CD4-positive, alpha-beta memory T cell (primary cell): ENCODE measurements around the gene PRKAG2. TPM values are rescaled to one million over a fixed set of nuclear protein-coding genes. Genes with fewer than 3 reads are reported as not detected.

Source experiments
- CTCF ChIA-PET: fragments of 350-600 bp; sonication (Branson Sonifier 250); formaldehyde crosslinking; loops from one replicate; lab custom pipeline; 2021; ENCODE audit warnings: inconsistent platforms; ENCODE audit not compliant: partially characterized antibody; lab: Charles Lee
- POLR2A ChIA-PET: fragments of 350-600 bp; sonication (Branson Sonifier 250); formaldehyde crosslinking; loops from one replicate; lab custom pipeline; 2021; ENCODE audit not compliant: partially characterized antibody; lab: Charles Lee
- DNase-seq, 5 donors: peaks; one replicate each; pipeline versions ENCODE4 v3.0.0 to v3.0.0-alpha.2; 2020 to 2022; ENCODE audit warnings: mixed read lengths in 1 of 5
- H3K27ac ChIP-seq: one replicate; pipeline ENCODE4 v1.7.0; 2013; ENCODE audit warnings: low read depth, low read length
- H3K27me3 ChIP-seq: 2 replicates; pipeline ENCODE4 v1.7.0; 2013; ENCODE audit warnings: mild to moderate bottlenecking, low read length, moderate library complexity; ENCODE audit not compliant: insufficient read depth
- H3K36me3 ChIP-seq: 2 replicates; pipeline ENCODE4 v1.7.0; 2013; ENCODE audit warnings: mild to moderate bottlenecking, low read length, moderate library complexity; ENCODE audit not compliant: insufficient read depth
- H3K4me1 ChIP-seq: 2 replicates; pipeline ENCODE4 v1.7.0; 2013; ENCODE audit warnings: mild to moderate bottlenecking, low read length, moderate library complexity; ENCODE audit not compliant: insufficient read depth
- H3K4me3 ChIP-seq, 2 donors: one replicate each; pipeline ENCODE4 v1.7.0; 2013; ENCODE audit warnings: low read length in 2 of 2, mild to moderate bottlenecking in 1 of 2
- H3K9me3 ChIP-seq, 2 donors: one replicate each; pipeline ENCODE4 v1.7.0; 2013; ENCODE audit warnings: low read length in 2 of 2, control low read depth in 1 of 2; ENCODE audit not compliant: control insufficient read depth in 1 of 2
- H3K27ac Mint-ChIP-seq, 7 donors: one replicate each; pipeline ENCODE4 v1.8.0; 2020 to 2021; ENCODE audit warnings: mixed read lengths in 7 of 7, mild to moderate bottlenecking in 6 of 7, inconsistent platforms in 3 of 7, moderate library complexity in 3 of 7
- H3K27me3 Mint-ChIP-seq, 2 donors: one replicate each; pipeline ENCODE4 v1.8.0; 2020 to 2021; ENCODE audit warnings: mixed read lengths in 2 of 2
- H3K36me3 Mint-ChIP-seq, 2 donors: one replicate each; pipeline ENCODE4 v1.8.0; 2020 to 2021; ENCODE audit warnings: mixed read lengths in 2 of 2, inconsistent platforms in 1 of 2, mild to moderate bottlenecking in 1 of 2
- H3K4me1 Mint-ChIP-seq, 4 donors: one replicate each; pipeline ENCODE4 v1.8.0; 2020 to 2021; ENCODE audit warnings: mixed read lengths in 4 of 4, mild to moderate bottlenecking in 1 of 4
- H3K4me3 Mint-ChIP-seq, 8 donors: one replicate each; pipeline ENCODE4 v1.8.0; 2020 to 2021; ENCODE audit warnings: mixed read lengths in 8 of 8, mild to moderate bottlenecking in 7 of 8, moderate library complexity in 6 of 8, inconsistent platforms in 3 of 8
- H3K9me3 Mint-ChIP-seq, 8 donors: one replicate each; pipeline ENCODE4 v1.8.0; 2020 to 2021; ENCODE audit warnings: mixed read lengths in 8 of 8, mild to moderate bottlenecking in 5 of 8, inconsistent platforms in 3 of 8, moderate library complexity in 1 of 8
- intact Hi-C: fragments of 100-400 bp; cut with micrococcal nuclease; formaldehyde crosslinking; loops from one replicate; pipeline ENCODE4 v1.15.1; 2023
- polyA plus RNA-seq, 2 donors: library from polyadenylated mRNA; unstranded; fragments of 300-500 nt; fragmentation: Illumina TruSeq; gene quantifications; one replicate each; pipeline ENCODE4 v1.2.3, GENCODE V29; 2021
- total RNA-seq, 2 experiments: library from RNA; stranded (reverse); gene quantifications; one replicate each; pipeline ENCODE4 v1.2.3, GENCODE V29; 2021

Gene PRKAG2
- total and polyA plus RNA-seq, 4 experiments from 2014 or later, result 27.4 to 61.0 (median 47.4) TPM

- Histone ChIP-seq H3K4me3 (no peak overlapping the region), H3K9me3 (no peaks in the 10 kb centered on the region), H3K27ac (no peak overlapping the region), H3K4me1 (peaks cover 81% of the 10 kb centered on the region), H3K36me3 (no peaks in the 10 kb centered on the region), H3K27me3 (no peaks in the 10 kb centered on the region)
- ChIA-PET POLR2A (no interaction called here), CTCF (interaction anchor here (1.7 kb wide), 1 partner anchor 54 kb away, joined by 5 read pairs; no protein-coding TSS in a partner anchor)
- no peak for DNase-seq
- Mint-ChIP-seq H3K27me3 (peaks cover 0 to 1% of the 10 kb centered on the region in 2 donors), H3K9me3 (peaks cover 0 to 2% (median 0%) of the 10 kb centered on the region in 8 donors), H3K36me3 (peaks cover 0 to 12% of the 10 kb centered on the region in 2 donors), H3K4me3 (peak overlapping the region in 4 of 8 donors; percentile 20 to 72 (median 34)), H3K4me1 (peaks cover 52 to 87% (median 72%) of the 10 kb centered on the region in 4 donors), H3K27ac (peak overlapping the region in 2 of 7 donors; percentile 24 to 28)
- intact Hi-C loops, result loop anchor here (5.0 to 10.0 kb wide), 4 partner anchors 33 to 270 kb away; no protein-coding TSS in a partner anchor
These were observed 361.7 kb downstream of the PRKAG2 start for GRCh38 chr7:151515276-151515565.

- Mint-ChIP-seq H3K36me3 (peaks cover 0 to 10% of the 10 kb centered on the region in 2 donors), H3K27ac (peak overlapping the region in 3 of 7 donors; percentile 3 to 28 (median 24)), H3K27me3 (no peaks in the 10 kb centered on the region), H3K4me3 (peak overlapping the region in 5 of 8 donors; percentile 15 to 72 (median 20)), H3K9me3 (peaks cover 0 to under 1% (median 0%) of the 10 kb centered on the region in 8 donors), H3K4me1 (peaks cover 54 to 87% (median 74%) of the 10 kb centered on the region in 4 donors)
- H3K4me3 ChIP-seq, result no peak overlapping the region
- intact Hi-C loops, result loop anchor here (5.0 to 10.0 kb wide), 4 partner anchors 32 to 270 kb away; no protein-coding TSS in a partner anchor
- no peaks in the 10 kb centered on the region for H3K27me3 ChIP-seq
- ChIA-PET CTCF (interaction anchor here (1.7 kb wide), 1 partner anchor 54 kb away, joined by 5 read pairs; no protein-coding TSS in a partner anchor), POLR2A (interaction anchor here (0.9 kb wide), 1 partner anchor 12 kb away, joined by 3 read pairs; no protein-coding TSS in a partner anchor)
- H3K4me1 ChIP-seq, result peaks cover 87% of the 10 kb centered on the region
- no peak overlapping the region for H3K27ac ChIP-seq
- DNase-seq, result no peak
- H3K9me3 ChIP-seq, result no peaks in the 10 kb centered on the region
- no peaks in the 10 kb centered on the region for H3K36me3 ChIP-seq
These were observed 362.2 kb downstream of the PRKAG2 start for GRCh38 chr7:151514461-151515275.

- Histone ChIP-seq H3K27me3 (no peaks in the 10 kb centered on the region), H3K4me1 (peaks cover 95% of the 10 kb centered on the region), H3K4me3 (no peak overlapping the region), H3K36me3 (no peaks in the 10 kb centered on the region), H3K27ac (no peak overlapping the region), H3K9me3 (no peaks in the 10 kb centered on the region)
- ChIA-PET POLR2A (no interaction called here), CTCF (no interaction called here)
- Mint-ChIP-seq H3K4me1 (peaks cover 58 to 88% (median 77%) of the 10 kb centered on the region in 4 donors), H3K27ac (no peak overlapping the region), H3K27me3 (no peaks in the 10 kb centered on the region), H3K36me3 (peaks cover 0 to 2% of the 10 kb centered on the region in 2 donors), H3K9me3 (no peaks in the 10 kb centered on the region), H3K4me3 (no peak overlapping the region)
- no peak for DNase-seq
- intact Hi-C loops, result loop anchor here (10.0 kb wide), 1 partner anchor 272 kb away; no protein-coding TSS in a partner anchor
These were observed 363.8 kb downstream of the PRKAG2 start for GRCh38 chr7:151513133-151513532.

GRCh38 chr7:151512353-151512752, 364.6 kb downstream of the PRKAG2 start:
- H3K4me1 Mint-ChIP-seq, result peaks cover 55 to 88% (median 72%) of the 10 kb centered on the region in 4 donors
- intact Hi-C loops, result loop anchor here (10.0 kb wide), 1 partner anchor 272 kb away; no protein-coding TSS in a partner anchor
- H3K27ac ChIP-seq, result no peak overlapping the region

GRCh38 chr7:151511946-151512345, 365.0 kb downstream of the PRKAG2 start:
- DNase-seq, result no peak
- Histone ChIP-seq H3K27me3 (no peaks in the 10 kb centered on the region), H3K27ac (no peak overlapping the region), H3K4me3 (no peak overlapping the region), H3K9me3 (no peaks in the 10 kb centered on the region), H3K4me1 (peaks cover 95% of the 10 kb centered on the region), H3K36me3 (no peaks in the 10 kb centered on the region)
- Mint-ChIP-seq H3K36me3 (no peaks in the 10 kb centered on the region), H3K4me1 (peaks cover 59 to 88% (median 73%) of the 10 kb centered on the region in 4 donors), H3K9me3 (no peaks in the 10 kb centered on the region), H3K4me3 (peak overlapping the region in 2 of 8 donors; percentile 3 to 28), H3K27ac (peak overlapping the region in 1 of 7 donors; percentile 23), H3K27me3 (no peaks in the 10 kb centered on the region)
- CTCF ChIA-PET, result no interaction called here
- POLR2A ChIA-PET, result interaction anchor here (1.0 kb wide), 1 partner anchor 121 kb away, joined by 3 read pairs; no protein-coding TSS in a partner anchor
- intact Hi-C loops, result loop anchor here (10.0 kb wide), 1 partner anchor 273 kb away; no protein-coding TSS in a partner anchor

More at GRCh38 chr7:151512353-151512752, 364.6 kb downstream of the PRKAG2 start:
- DNase-seq, result no peak
- H3K4me3 ChIP-seq, result no peak overlapping the region
- peaks cover 95% of the 10 kb centered on the region for H3K4me1 ChIP-seq
- no peaks in the 10 kb centered on the region for H3K9me3 ChIP-seq
- H3K4me3 Mint-ChIP-seq, result peak overlapping the region in 2 of 8 donors; percentile 3 to 30
- H3K27me3 Mint-ChIP-seq, result no peaks in the 10 kb centered on the region
- ChIA-PET POLR2A (no interaction called here), CTCF (no interaction called here)
- H3K27me3 ChIP-seq, result no peaks in the 10 kb centered on the region
- no peaks in the 10 kb centered on the region for H3K36me3 ChIP-seq
- no peaks in the 10 kb centered on the region for H3K9me3 Mint-ChIP-seq
- H3K27ac Mint-ChIP-seq, result no peak overlapping the region
- no peaks in the 10 kb centered on the region for H3K36me3 Mint-ChIP-seq

- Mint-ChIP-seq H3K27me3 (no peaks in the 10 kb centered on the region), H3K9me3 (no peaks in the 10 kb centered on the region), H3K36me3 (no peaks in the 10 kb centered on the region), H3K4me3 (peak overlapping the region in 1 of 8 donors; percentile 24), H3K27ac (no peak overlapping the region), H3K4me1 (peaks cover 59 to 87% (median 72%) of the 10 kb centered on the region in 4 donors)
- H3K9me3 ChIP-seq, result no peaks in the 10 kb centered on the region
- intact Hi-C loops, result loop anchor here (10.0 kb wide), 1 partner anchor 274 kb away; no protein-coding TSS in a partner anchor
- DNase-seq, result no peak
- POLR2A ChIA-PET, result interaction anchor here (1.0 kb wide), 1 partner anchor 121 kb away, joined by 3 read pairs; no protein-coding TSS in a partner anchor
- CTCF ChIA-PET, result no interaction called here
- H3K27me3 ChIP-seq, result no peaks in the 10 kb centered on the region
- H3K36me3 ChIP-seq, result no peaks in the 10 kb centered on the region
- H3K4me1 ChIP-seq, result peaks cover 94% of the 10 kb centered on the region
- no peak overlapping the region for H3K4me3 ChIP-seq
- H3K27ac ChIP-seq, result no peak overlapping the region
These were observed 365.6 kb downstream of the PRKAG2 start for GRCh38 chr7:151511270-151511669.
